Coronary artery (tissue), 2 donors: Measurements from ENCODE around the gene COL4A6.

Experiments
- DNase-seq: peaks from one replicate; pipeline ENCODE4 v3.0.0-alpha.2; 2017; ENCODE audit warnings: low spot score
- H3K27ac ChIP-seq, 2 donors: fragments of 200-600 bp; sonication (generic); one replicate each; pipeline ENCODE4 v1.5.1; 2016 to 2019
- H3K4me3 ChIP-seq: fragments of 200-600 bp; sonication (generic); 2 replicates; pipeline ENCODE4 v1.5.1; 2016; ENCODE audit warnings: mild to moderate bottlenecking, moderate library complexity
- CTCF ChIP-seq: fragments of 200-600 bp; sonication (generic); IDR thresholded peaks from one replicate; pipeline ENCODE4 v1.5.1; 2019; ENCODE audit warnings: antibody characterized with exemption

The COL4A6 gene

GRCh38 chrX:108331126-108331909, 106.9 kb downstream of the COL4A6 start:
- H3K4me3 ChIP-seq, result no peak overlapping the region
- no peak overlapping the region for H3K27ac ChIP-seq
- no peak for TF ChIP-seq CTCF
- DNase-seq, result no peak

- DNase-seq, result no peak
- no peak for TF ChIP-seq CTCF
- no peak overlapping the region for H3K4me3 ChIP-seq
- H3K27ac ChIP-seq, result no peak overlapping the region
These were observed 114.5 kb downstream of the COL4A6 start for GRCh38 chrX:108323751-108324150.

- DNase-seq, result no peak
- no peak for TF ChIP-seq CTCF
- H3K27ac ChIP-seq, result no peak overlapping the region
- no peak overlapping the region for H3K4me3 ChIP-seq
These were observed 116.0 kb downstream of the COL4A6 start for GRCh38 chrX:108322234-108322633.

- TF ChIP-seq CTCF, result no peak
- DNase-seq, result no peak
These were observed 121.8 kb downstream of the COL4A6 start for GRCh38 chrX:108316456-108316855.

GRCh38 chrX:108313669-108314068, 124.6 kb downstream of the COL4A6 start:
- Histone ChIP-seq H3K27ac (no peak overlapping the region), H3K4me3 (no peak overlapping the region)
- no peak for DNase-seq

More at GRCh38 chrX:108316456-108316855, 121.8 kb downstream of the COL4A6 start:
- H3K27ac ChIP-seq, result no peak overlapping the region
- H3K4me3 ChIP-seq, result no peak overlapping the region

GRCh38 chrX:108312957-108313356, 125.3 kb downstream of the COL4A6 start:
- no peak overlapping the region for H3K4me3 ChIP-seq
- no peak for TF ChIP-seq CTCF
- DNase-seq, result no peak
- H3K27ac ChIP-seq, result no peak overlapping the region

More at GRCh38 chrX:108313669-108314068, 124.6 kb downstream of the COL4A6 start:
- TF ChIP-seq CTCF, result no peak

- H3K4me3 ChIP-seq, result no peak overlapping the region
- DNase-seq, result no peak
- H3K27ac ChIP-seq, result no peak overlapping the region
- TF ChIP-seq CTCF, result no peak
These were observed 126.2 kb downstream of the COL4A6 start for GRCh38 chrX:108312011-108312410.
